Caco-2 (cell line): ENCODE results near the gene MYO16. TPM values are rescaled to one million over a fixed set of nuclear protein-coding genes. Genes with fewer than 3 reads are reported as not detected.
A peak's percentile ranks its signal among the peaks of the same experiment; 100 is the strongest.

Experiments
- BruUV-seq: library from RNA; stranded (reverse); fragments of 400-500 nt; replicated peaks from 2 replicates; lab custom pipeline; 2021; lab: Mats Ljungman, UMichigan
- CTCF ChIA-PET: fragments of 300-600 bp; sonication (Branson Sonifier 250); formaldehyde crosslinking; loops from one replicate; lab custom pipeline; 2022; ENCODE audit warnings: antibody characterized with exemption; lab: Charles Lee
- POLR2A ChIA-PET: fragments of 300-600 bp; sonication (Branson Sonifier 250); formaldehyde crosslinking; loops from one replicate; lab custom pipeline; 2022; ENCODE audit warnings: antibody characterized with exemption; lab: Charles Lee
- DNase-seq, 2 experiments: peaks; one replicate each; pipeline versions ENCODE4 v3.0.0 to v3.0.0-alpha.2; 2020 to 2022
- H3K27me3 ChIP-seq: replicated peaks from 2 replicates; pipeline ENCODE4 v1.6.0; 2011; ENCODE audit warnings: low read length; ENCODE audit not compliant: control insufficient read depth, insufficient read depth
- H3K36me3 ChIP-seq: 2 replicates; pipeline ENCODE4 v1.5.1; 2011; ENCODE audit warnings: low read length; ENCODE audit not compliant: control insufficient read depth, insufficient read depth
- H3K4me1 ChIP-seq: fragments of 250-450 bp; sonication (Bioruptor Pico); 2 replicates; pipeline ENCODE4 v1.5.1; 2020; ENCODE audit warnings: mild to moderate bottlenecking
- H3K4me3 ChIP-seq: 2 replicates; pipeline ENCODE4 v1.5.1; 2011; ENCODE audit warnings: low read depth, mild to moderate bottlenecking, control low read depth, low read length
- H3K9me3 ChIP-seq: fragments of 250-450 bp; sonication (Bioruptor Pico); 2 replicates; pipeline ENCODE4 v1.5.1; 2020; ENCODE audit warnings: mild to moderate bottlenecking, moderate library complexity
- H3K27ac Mint-ChIP-seq: one replicate; pipeline ENCODE4 v1.8.0; 2022; ENCODE audit warnings: mixed read lengths; ENCODE audit not compliant: unreplicated experiment
- H3K27me3 Mint-ChIP-seq: one replicate; pipeline ENCODE4 v1.8.0; 2022; ENCODE audit warnings: mixed read lengths; ENCODE audit not compliant: insufficient read depth, unreplicated experiment
- H3K36me3 Mint-ChIP-seq: one replicate; pipeline ENCODE4 v1.8.0; 2022; ENCODE audit warnings: mild to moderate bottlenecking, mixed read lengths; ENCODE audit not compliant: insufficient read depth, unreplicated experiment
- H3K4me1 Mint-ChIP-seq: one replicate; pipeline ENCODE4 v1.8.0; 2022; ENCODE audit warnings: low read depth, mixed read lengths; ENCODE audit not compliant: unreplicated experiment
- H3K4me3 Mint-ChIP-seq: one replicate; pipeline ENCODE4 v1.8.0; 2022; ENCODE audit warnings: mild to moderate bottlenecking, moderate library complexity, mixed read lengths; ENCODE audit not compliant: unreplicated experiment
- H3K9me3 Mint-ChIP-seq: one replicate; pipeline ENCODE4 v1.8.0; 2022; ENCODE audit warnings: mixed read lengths; ENCODE audit not compliant: unreplicated experiment
- CTCF ChIP-seq, 2 experiments: fragments of 200-600 bp in 1 of 2; IDR thresholded peaks; 1 replicate in 1 of 2; 2 replicates in 1 of 2; pipeline versions ENCODE4 v1.5.1 to v1.8.0; 2011 to 2022; ENCODE audit warnings: antibody characterized with exemption in 1 of 2, control low read depth in 1 of 2, inconsistent platforms in 1 of 2, low read depth in 1 of 2, low read length in 1 of 2, mild to moderate bottlenecking in 1 of 2, moderate library complexity in 1 of 2; ENCODE audit not compliant: insufficient read depth in 1 of 2, severe bottlenecking in 1 of 2, unreplicated experiment in 1 of 2
- intact Hi-C: fragments of 100-400 bp; cut with micrococcal nuclease; formaldehyde crosslinking; loops from one replicate; pipeline ENCODE4 v1.10.0; 2022; ENCODE audit not compliant: unreplicated experiment
- total RNA-seq: library from RNA; stranded (reverse); gene quantifications from 2 replicates; pipeline ENCODE4 v1.2.3, GENCODE V29; 2022

Gene MYO16
- total RNA-seq, 1 experiment from 2014 or later = not detected

GRCh38 chr13:109191413-109191812 is 562.0 kb downstream of the MYO16 start:
- no TSS peak for BruUV-seq
- H3K36me3 Mint-ChIP-seq = no peaks in the 10 kb centered on the region
- Histone ChIP-seq H3K27me3 (no peaks in the 10 kb centered on the region), H3K4me1 (no peaks in the 10 kb centered on the region), H3K36me3 (no peaks in the 10 kb centered on the region), H3K9me3 (no peaks in the 10 kb centered on the region), H3K4me3 (no peak overlapping the region)
- H3K4me1 Mint-ChIP-seq = peaks cover 6% of the 10 kb centered on the region
- DNase-seq = no peak
- H3K27ac Mint-ChIP-seq = no peak overlapping the region
- H3K27me3 Mint-ChIP-seq = peaks cover 2% of the 10 kb centered on the region
- no peak for TF ChIP-seq CTCF (IDR thresholded peaks at IDR 0.05; ENCODE audit: insufficient read depth in 1 of 2, low read depth in 1 of 2, low read length in 1 of 2, severe bottlenecking in 1 of 2, unreplicated experiment in 1 of 2)
- ChIA-PET POLR2A (no interaction called here), CTCF (no interaction called here)
- peaks cover 6% of the 10 kb centered on the region for H3K9me3 Mint-ChIP-seq
- H3K4me3 Mint-ChIP-seq = no peak overlapping the region
- intact Hi-C loops = no loop called here

- DNase-seq = no peak
- ChIA-PET POLR2A (interaction anchor here (0.6 kb wide), 1 partner anchor 30 kb away, joined by 3 read pairs; no protein-coding TSS in a partner anchor), CTCF (no interaction called here)
- Mint-ChIP-seq H3K27ac (no peak overlapping the region), H3K4me3 (no peak overlapping the region), H3K9me3 (peaks cover 6% of the 10 kb centered on the region), H3K27me3 (peaks cover under 1% of the 10 kb centered on the region), H3K4me1 (peaks cover 11% of the 10 kb centered on the region), H3K36me3 (no peaks in the 10 kb centered on the region)
- no peaks in the 10 kb centered on the region for H3K9me3 ChIP-seq
- H3K4me1 ChIP-seq = no peaks in the 10 kb centered on the region
- H3K4me3 ChIP-seq = no peak overlapping the region
- BruUV-seq = no TSS peak
- intact Hi-C loops = no loop called here
- no peaks in the 10 kb centered on the region for H3K36me3 ChIP-seq
- no peaks in the 10 kb centered on the region for H3K27me3 ChIP-seq
- no peak for TF ChIP-seq CTCF (IDR thresholded peaks at IDR 0.05; ENCODE audit: insufficient read depth in 1 of 2, low read depth in 1 of 2, low read length in 1 of 2, severe bottlenecking in 1 of 2, unreplicated experiment in 1 of 2)
These were observed 562.9 kb downstream of the MYO16 start for GRCh38 chr13:109192306-109192705.

- intact Hi-C loops = no loop called here
- Mint-ChIP-seq H3K4me1 (peaks cover 7% of the 10 kb centered on the region), H3K27me3 (no peaks in the 10 kb centered on the region), H3K4me3 (no peak overlapping the region), H3K27ac (no peak overlapping the region), H3K9me3 (peaks cover 6% of the 10 kb centered on the region), H3K36me3 (no peaks in the 10 kb centered on the region)
- Histone ChIP-seq H3K4me1 (no peaks in the 10 kb centered on the region), H3K27me3 (no peaks in the 10 kb centered on the region), H3K4me3 (no peak overlapping the region), H3K9me3 (no peaks in the 10 kb centered on the region), H3K36me3 (no peaks in the 10 kb centered on the region)
- BruUV-seq = no TSS peak
- DNase-seq = peak in 1 of 2 experiments; percentile 39
- ChIA-PET CTCF (interaction anchor here (1.2 kb wide), 1 partner anchor 67 kb away, joined by 3 read pairs; no protein-coding TSS in a partner anchor), POLR2A (no interaction called here)
- TF ChIP-seq CTCF (IDR thresholded peaks at IDR 0.05; ENCODE audit: insufficient read depth in 1 of 2, low read depth in 1 of 2, low read length in 1 of 2, severe bottlenecking in 1 of 2, unreplicated experiment in 1 of 2) = peak; percentile 41 to 60
These were observed 567.5 kb downstream of the MYO16 start for GRCh38 chr13:109196948-109197347.
